ENCODE results near the gene SLC8B1. TPM values are rescaled to one million over a fixed set of nuclear protein-coding genes. Genes with fewer than 3 reads are reported as not detected.

Gene SLC8B1
- polyA plus RNA-seq, 1 donor from 2014 or later: 1.1 TPM

DNA sequence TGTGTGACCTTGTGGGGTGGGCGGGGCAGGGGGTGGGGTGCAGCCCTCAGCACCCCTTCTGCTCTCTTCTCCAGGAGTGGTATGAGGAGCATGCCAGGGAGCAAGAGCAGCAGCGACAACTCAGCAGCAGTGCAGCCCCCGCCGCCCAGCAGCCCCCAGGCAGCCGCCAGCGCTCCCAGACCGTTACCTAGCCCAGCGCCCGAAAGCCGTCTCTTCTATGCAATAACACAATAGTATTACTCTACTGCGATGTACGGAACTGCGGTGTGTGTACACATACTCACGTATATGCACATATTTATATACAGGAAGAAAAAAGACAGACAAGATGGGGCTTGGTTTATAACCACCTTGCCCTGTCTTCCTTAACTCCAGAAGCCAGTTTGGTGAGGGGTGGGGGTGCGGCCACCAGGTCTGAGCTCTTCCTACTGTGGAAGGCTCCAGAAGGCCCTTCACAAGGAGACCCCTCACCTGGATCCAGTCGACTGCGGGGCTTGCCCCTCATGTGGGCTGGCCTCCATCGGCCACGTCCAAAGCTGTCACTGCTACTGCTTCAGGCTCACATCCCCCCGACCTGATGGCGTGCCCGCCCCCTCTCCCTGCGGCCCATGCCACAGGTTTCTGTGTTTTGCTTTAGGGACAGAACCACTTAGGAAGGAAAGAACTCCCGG, 38.9 kb downstream of the SLC8B1 start:
- Histone ChIP-seq H2AFZ (ENCODE audit: low read depth, low read length) (no peak overlapping the region), H3F3A (ENCODE audit: insufficient read depth, low read length, poor library complexity, severe bottlenecking) (no peaks in the 10 kb centered on the region), H3K9ac (ENCODE audit: low read length) (no peak overlapping the region), H3K36me3 (ENCODE audit: insufficient read depth, low read length) (no peaks in the 10 kb centered on the region), H3K4me3 (ENCODE audit: low read length) (no peak overlapping the region), H4K20me1 (ENCODE audit: insufficient read depth) (no peaks in the 10 kb centered on the region), H3K27me3 (ENCODE audit: insufficient read depth, low read depth, low read length) (no peaks in the 10 kb centered on the region), H3K9me2 (ENCODE audit: insufficient read depth, low read length) (no peaks in the 10 kb centered on the region), H3K4me2 (ENCODE audit: low read length) (no peak overlapping the region), H3K9me3 (ENCODE audit: low read length) (no peaks in the 10 kb centered on the region), H3K27ac (ENCODE audit: low read length) (no peak overlapping the region), H3K79me2 (replicated peaks; ENCODE audit: insufficient read depth, low read length) (no peaks in the 10 kb centered on the region)
- TF ChIP-seq EP300 (conservative IDR thresholded peaks at IDR 0.05; ENCODE audit: poor library complexity, severe bottlenecking) (no peak), SMC3 (conservative IDR thresholded peaks at IDR 0.05; ENCODE audit: poor library complexity) (no peak), EZH2 (IDR thresholded peaks at IDR 0.05; ENCODE audit: borderline replicate concordance, insufficient read depth, low read length, poor library complexity, severe bottlenecking) (no peak), POLR2AphosphoS5 (IDR thresholded peaks at IDR 0.05) (no peak), REST (IDR thresholded peaks at IDR 0.05; ENCODE audit: borderline replicate concordance) (no peak), TAF1 (IDR thresholded peaks at IDR 0.05; ENCODE audit: low read depth) (no peak), MXI1 (conservative IDR thresholded peaks at IDR 0.05; ENCODE audit: poor library complexity, severe bottlenecking) (no peak), RAD21 (conservative IDR thresholded peaks at IDR 0.05) (no peak)
- TF ChIP-seq, protein P1, sequence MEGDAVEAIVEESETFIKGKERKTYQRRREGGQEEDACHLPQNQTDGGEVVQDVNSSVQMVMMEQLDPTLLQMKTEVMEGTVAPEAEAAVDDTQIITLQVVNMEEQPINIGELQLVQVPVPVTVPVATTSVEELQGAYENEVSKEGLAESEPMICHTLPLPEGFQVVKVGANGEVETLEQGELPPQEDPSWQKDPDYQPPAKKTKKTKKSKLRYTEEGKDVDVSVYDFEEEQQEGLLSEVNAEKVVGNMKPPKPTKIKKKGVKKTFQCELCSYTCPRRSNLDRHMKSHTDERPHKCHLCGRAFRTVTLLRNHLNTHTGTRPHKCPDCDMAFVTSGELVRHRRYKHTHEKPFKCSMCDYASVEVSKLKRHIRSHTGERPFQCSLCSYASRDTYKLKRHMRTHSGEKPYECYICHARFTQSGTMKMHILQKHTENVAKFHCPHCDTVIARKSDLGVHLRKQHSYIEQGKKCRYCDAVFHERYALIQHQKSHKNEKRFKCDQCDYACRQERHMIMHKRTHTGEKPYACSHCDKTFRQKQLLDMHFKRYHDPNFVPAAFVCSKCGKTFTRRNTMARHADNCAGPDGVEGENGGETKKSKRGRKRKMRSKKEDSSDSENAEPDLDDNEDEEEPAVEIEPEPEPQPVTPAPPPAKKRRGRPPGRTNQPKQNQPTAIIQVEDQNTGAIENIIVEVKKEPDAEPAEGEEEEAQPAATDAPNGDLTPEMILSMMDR (IDR thresholded peaks at IDR 0.05; ENCODE audit: poor library complexity, severe bottlenecking): no peak

DNA sequence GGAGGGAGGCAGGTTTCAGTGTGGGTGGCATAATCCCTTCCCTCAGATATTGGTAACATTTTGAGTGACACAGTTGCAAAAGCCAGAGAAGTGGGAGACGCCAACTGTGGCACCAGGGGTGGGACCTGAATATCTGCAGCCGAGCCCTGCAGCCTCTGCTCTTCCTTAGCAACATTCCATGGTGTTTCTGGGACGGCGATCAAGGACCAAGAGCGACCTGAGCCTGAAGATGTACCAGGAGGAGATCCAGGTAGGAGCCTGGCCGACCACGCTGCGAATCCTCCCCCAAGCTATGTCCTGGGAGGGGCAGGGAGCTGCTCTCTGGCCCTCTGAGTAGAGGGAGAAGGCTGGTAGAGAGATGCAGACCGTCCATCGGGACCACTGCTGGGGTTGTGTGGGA, 41.8 kb downstream of the SLC8B1 start:
- H3K4me2 ChIP-seq (ENCODE audit: low read length): no peak overlapping the region
- TF ChIP-seq RAD21 (conservative IDR thresholded peaks at IDR 0.05): no peak
- TF ChIP-seq EP300 (conservative IDR thresholded peaks at IDR 0.05; ENCODE audit: poor library complexity, severe bottlenecking): no peak
- TF ChIP-seq EZH2 (IDR thresholded peaks at IDR 0.05; ENCODE audit: borderline replicate concordance, insufficient read depth, low read length, poor library complexity, severe bottlenecking): no peak
- TF ChIP-seq SMC3 (conservative IDR thresholded peaks at IDR 0.05; ENCODE audit: poor library complexity): no peak
- TF ChIP-seq MXI1 (conservative IDR thresholded peaks at IDR 0.05; ENCODE audit: poor library complexity, severe bottlenecking): no peak
- no peak for TF ChIP-seq POLR2AphosphoS5 (IDR thresholded peaks at IDR 0.05)
- no peak for TF ChIP-seq TAF1 (IDR thresholded peaks at IDR 0.05; ENCODE audit: low read depth)
- no peak for TF ChIP-seq REST (IDR thresholded peaks at IDR 0.05; ENCODE audit: borderline replicate concordance)
- TF ChIP-seq, protein P1 (IDR thresholded peaks at IDR 0.05; ENCODE audit: poor library complexity, severe bottlenecking): no peak
- H3K27ac ChIP-seq (ENCODE audit: low read length): no peak overlapping the region
- no peak overlapping the region for H3K9ac ChIP-seq (ENCODE audit: low read length)
- H3K9me2 ChIP-seq (ENCODE audit: insufficient read depth, low read length): no peaks in the 10 kb centered on the region
- no peaks in the 10 kb centered on the region for H4K20me1 ChIP-seq (ENCODE audit: insufficient read depth)
- H2AFZ ChIP-seq (ENCODE audit: low read depth, low read length): no peak overlapping the region
- H3K27me3 ChIP-seq (ENCODE audit: insufficient read depth, low read depth, low read length): no peaks in the 10 kb centered on the region
- H3K79me2 ChIP-seq (replicated peaks; ENCODE audit: insufficient read depth, low read length): no peaks in the 10 kb centered on the region
- H3K36me3 ChIP-seq (ENCODE audit: insufficient read depth, low read length): no peaks in the 10 kb centered on the region
- no peaks in the 10 kb centered on the region for H3F3A ChIP-seq (ENCODE audit: insufficient read depth, low read length, poor library complexity, severe bottlenecking)
- H3K4me3 ChIP-seq (ENCODE audit: low read length): no peak overlapping the region
- no peaks in the 10 kb centered on the region for H3K9me3 ChIP-seq (ENCODE audit: low read length)

All from neural cell (in vitro differentiated cells).